Activated B cell treated with CpG ODN at 0.5 μM for 24 hours (primary cell): ENCODE measurements around the gene USP24. TPM values are rescaled to one million over a fixed set of nuclear protein-coding genes. Genes with fewer than 3 reads are reported as not detected.

Source experiments
- ATAC-seq: fragments of 200-7000 bp; cut with Tn5 transposase; one replicate; pipeline ENCODE4 v1.10.0; 2021; ENCODE audit warnings: low read depth, mild to moderate bottlenecking, moderate library complexity
- CTCF ChIA-PET: fragments of 350-600 bp; sonication (Branson Sonifier 250); formaldehyde crosslinking; loops from one replicate; lab custom pipeline; 2021; ENCODE audit warnings: antibody characterized with exemption; lab: Charles Lee
- POLR2A ChIA-PET: fragments of 350-600 bp; sonication (Branson Sonifier 250); formaldehyde crosslinking; loops from one replicate; lab custom pipeline; 2021; ENCODE audit warnings: antibody characterized with exemption; lab: Charles Lee
- DNase-seq: peaks from one replicate; pipeline ENCODE4 v3.0.0; 2022
- H3K27ac Mint-ChIP-seq: one replicate; pipeline ENCODE4 v1.8.0; 2020; ENCODE audit warnings: mixed read lengths
- H3K27me3 Mint-ChIP-seq: one replicate; pipeline ENCODE4 v1.8.0; 2021; ENCODE audit warnings: mixed read lengths
- H3K36me3 Mint-ChIP-seq: one replicate; pipeline ENCODE4 v1.8.0; 2021; ENCODE audit warnings: low read depth, mixed read lengths
- H3K4me1 Mint-ChIP-seq: one replicate; pipeline ENCODE4 v1.8.0; 2021; ENCODE audit warnings: mixed read lengths
- H3K4me3 Mint-ChIP-seq: one replicate; pipeline ENCODE4 v1.8.0; 2020; ENCODE audit warnings: mild to moderate bottlenecking, mixed read lengths
- H3K9me3 Mint-ChIP-seq: one replicate; pipeline ENCODE4 v1.8.0; 2020; ENCODE audit warnings: mixed read lengths
- CTCF ChIP-seq: fragments of 200-600 bp; IDR thresholded peaks from one replicate; pipeline ENCODE4 v1.8.0; 2022; ENCODE audit warnings: antibody characterized with exemption, mild to moderate bottlenecking
- intact Hi-C: fragments of 100-400 bp; cut with micrococcal nuclease; formaldehyde crosslinking; loops from one replicate; pipeline ENCODE4 v1.15.1; 2024
- total RNA-seq: library from RNA; stranded (reverse); gene quantifications from 2 replicates; pipeline ENCODE4 v1.2.3, GENCODE V29; 2022

Gene USP24
- total RNA-seq, 1 donor from 2014 or later: 91.4 TPM

- DNase-seq: no peak
- H3K4me1 Mint-ChIP-seq: peaks cover 7% of the 10 kb centered on the region
- no peak overlapping the region for H3K4me3 Mint-ChIP-seq
- H3K27me3 Mint-ChIP-seq: no peaks in the 10 kb centered on the region
- no peak overlapping the region for H3K27ac Mint-ChIP-seq
- ATAC-seq: no peak
- intact Hi-C loops: loop anchor here (2.0 kb wide), 1 partner anchor 14 kb away; no protein-coding TSS in a partner anchor
- ChIA-PET CTCF (interaction anchor here (0.5 to 7.8 kb wide), 3 partner anchors 140 to 1439 kb away, joined by 3 to 92 read pairs (median 4); no protein-coding TSS in a partner anchor), POLR2A (interaction anchor here (0.9 kb wide), 1 partner anchor 139 kb away, joined by 3 read pairs; no protein-coding TSS in a partner anchor)
- no peak for TF ChIP-seq CTCF
- peaks cover 46% of the 10 kb centered on the region for H3K36me3 Mint-ChIP-seq
- H3K9me3 Mint-ChIP-seq: no peaks in the 10 kb centered on the region
Observed at GRCh38 chr1:55138823-55139222, 76.3 kb downstream of the USP24 start.

GRCh38 chr1:55134152-55134808 lies 80.9 kb downstream of the USP24 start:
- DNase-seq (no peak), ATAC-seq (no peak)
- peaks cover 56% of the 10 kb centered on the region for H3K36me3 Mint-ChIP-seq
- CTCF ChIA-PET: interaction anchor here (1.2 kb wide), 1 partner anchor 203 kb away, joined by 3 read pairs; no protein-coding TSS in a partner anchor
- H3K4me3 Mint-ChIP-seq: no peak overlapping the region
- intact Hi-C loops: loop anchor here (5.0 kb wide), 1 partner anchor 37 kb away; no protein-coding TSS in a partner anchor
- TF ChIP-seq CTCF: no peak
- no peaks in the 10 kb centered on the region for H3K27me3 Mint-ChIP-seq
- no peaks in the 10 kb centered on the region for H3K4me1 Mint-ChIP-seq
- no peaks in the 10 kb centered on the region for H3K9me3 Mint-ChIP-seq
- POLR2A ChIA-PET: no interaction called here
- no peak overlapping the region for H3K27ac Mint-ChIP-seq

- Mint-ChIP-seq H3K4me1 (peaks cover 10% of the 10 kb centered on the region), H3K4me3 (no peak overlapping the region), H3K27ac (no peak overlapping the region), H3K9me3 (no peaks in the 10 kb centered on the region), H3K27me3 (no peaks in the 10 kb centered on the region), H3K36me3 (peaks cover 72% of the 10 kb centered on the region)
- ATAC-seq (no peak), DNase-seq (no peak)
- intact Hi-C loops: loop anchor here (5.0 kb wide), 1 partner anchor 34 kb away; no protein-coding TSS in a partner anchor
- no peak for TF ChIP-seq CTCF
- ChIA-PET POLR2A (no interaction called here), CTCF (no interaction called here)
Observed at GRCh38 chr1:55131801-55132200, 83.4 kb downstream of the USP24 start.

GRCh38 chr1:55131218-55131617 lies 83.9 kb downstream of the USP24 start:
- ChIA-PET CTCF (no interaction called here), POLR2A (no interaction called here)
- ATAC-seq (no peak), DNase-seq (no peak)
- no peaks in the 10 kb centered on the region for H3K9me3 Mint-ChIP-seq
- H3K27ac Mint-ChIP-seq: no peak overlapping the region
- intact Hi-C loops: loop anchor here (5.0 kb wide), 1 partner anchor 34 kb away; no protein-coding TSS in a partner anchor
- H3K36me3 Mint-ChIP-seq: peaks cover 78% of the 10 kb centered on the region
- peaks cover 10% of the 10 kb centered on the region for H3K4me1 Mint-ChIP-seq
- no peak overlapping the region for H3K4me3 Mint-ChIP-seq
- no peak for TF ChIP-seq CTCF
- H3K27me3 Mint-ChIP-seq: no peaks in the 10 kb centered on the region

- H3K4me1 Mint-ChIP-seq: peaks cover 10% of the 10 kb centered on the region
- ChIA-PET CTCF (interaction anchor here (0.7 to 0.9 kb wide), 2 partner anchors 11 to 13 kb away, joined by 3 read pairs; no protein-coding TSS in a partner anchor), POLR2A (no interaction called here)
- H3K27ac Mint-ChIP-seq: no peak overlapping the region
- no peak overlapping the region for H3K4me3 Mint-ChIP-seq
- H3K27me3 Mint-ChIP-seq: no peaks in the 10 kb centered on the region
- peaks cover 92% of the 10 kb centered on the region for H3K36me3 Mint-ChIP-seq
- ATAC-seq (no peak), DNase-seq (no peak)
- TF ChIP-seq CTCF: no peak
- no peaks in the 10 kb centered on the region for H3K9me3 Mint-ChIP-seq
- intact Hi-C loops: no loop called here
Observed at GRCh38 chr1:55129194-55129728, 85.9 kb downstream of the USP24 start.
